B cell (primary cell): ENCODE data around the gene UQCC3.

ENCODE experiments used
- CTCF ChIP-seq: fragments of 200-600 bp; IDR thresholded peaks from one replicate; pipeline ENCODE4 v1.8.0; 2022; ENCODE audit warnings: antibody characterized with exemption, mild to moderate bottlenecking
- EZH2 ChIP-seq: IDR thresholded peaks from 2 replicates; pipeline ENCODE4 v1.6.1; 2012; ENCODE audit warnings: borderline replicate concordance, low read depth, mild to moderate bottlenecking, moderate library complexity, low read length; ENCODE audit not compliant: insufficient read depth, poor library complexity, severe bottlenecking

GRCh38 chr11:62652161-62653006 is 19.1 kb upstream of the UQCC3 start:
- no peak for TF ChIP-seq CTCF
- TF ChIP-seq EZH2: no peak
